NCI-H82 treated with DMSO at 0.1 percent for 48 hours (cell line): ENCODE data around the gene ARID1A.

Experiments used
- DNase-seq: peaks from one replicate; lab custom pipeline; 2025; ENCODE audit not compliant: unreplicated experiment; lab: John Stamatoyannopoulos, UW

ARID1A gene

GRCh38 chr1:26826261-26827105 is 130.7 kb downstream of the ARID1A start, which contains the start of gene ZDHHC18:
TSS of gene ZDHHC18 (plus strand) at chr1:26826688. CDS start at chr1:26826805, 117 bp downstream.
- peak; percentile 40 for DNase-seq

- DNase-seq, result no peak
These were observed 131.3 kb downstream of the ARID1A start for GRCh38 chr1:26827106-26827604.

GRCh38 chr1:26827663-26828062 is 131.8 kb downstream of the ARID1A start:
- no peak for DNase-seq

GRCh38 chr1:26828411-26828991 is 132.7 kb downstream of the ARID1A start:
- no peak for DNase-seq

- DNase-seq, result no peak
These were observed 133.5 kb downstream of the ARID1A start for GRCh38 chr1:26829184-26829911.

- no peak for DNase-seq
These were observed 135.2 kb downstream of the ARID1A start for GRCh38 chr1:26831059-26831458.
